Measurements from ENCODE around the gene ERLIN1. TPM values are rescaled to one million over a fixed set of nuclear protein-coding genes. Genes with fewer than 3 reads are reported as not detected.

ERLIN1 gene
- total RNA-seq, 1 donor from 2014 or later, result 36.6 TPM

- Mint-ChIP-seq H3K36me3 (ENCODE audit: low read depth) (no peaks in the 10 kb centered on the region), H3K4me1 (no peaks in the 10 kb centered on the region), H3K4me3 (no peak overlapping the region), H3K27ac (ENCODE audit: unreplicated experiment) (peak overlapping the region; percentile 15), H3K27me3 (ENCODE audit: low read depth) (no peaks in the 10 kb centered on the region), H3K9me3 (no peaks in the 10 kb centered on the region)
- DNase-seq (ENCODE audit: low read depth, low spot score), result no peak
- TF ChIP-seq CTCF (conservative IDR thresholded peaks at IDR 0.05), result no peak
Observed at GRCh38 chr10:100114460-100114859, 71.4 kb downstream of the ERLIN1 start.

GRCh38 chr10:100109670-100110069 lies 76.2 kb downstream of the ERLIN1 start:
- TF ChIP-seq CTCF (conservative IDR thresholded peaks at IDR 0.05), result no peak
- Mint-ChIP-seq H3K4me3 (no peak overlapping the region), H3K4me1 (no peaks in the 10 kb centered on the region), H3K36me3 (ENCODE audit: low read depth) (no peaks in the 10 kb centered on the region), H3K27me3 (ENCODE audit: low read depth) (peaks cover 7% of the 10 kb centered on the region), H3K27ac (ENCODE audit: unreplicated experiment) (no peak overlapping the region), H3K9me3 (no peaks in the 10 kb centered on the region)
- no peak for DNase-seq (ENCODE audit: low read depth, low spot score)

GRCh38 chr10:100106865-100107264 lies 79.0 kb downstream of the ERLIN1 start:
- Mint-ChIP-seq H3K4me1 (no peaks in the 10 kb centered on the region), H3K27me3 (ENCODE audit: low read depth) (peaks cover 21% of the 10 kb centered on the region), H3K36me3 (ENCODE audit: low read depth) (no peaks in the 10 kb centered on the region), H3K9me3 (peaks cover 3% of the 10 kb centered on the region), H3K27ac (ENCODE audit: unreplicated experiment) (no peak overlapping the region), H3K4me3 (no peak overlapping the region)
- TF ChIP-seq CTCF (conservative IDR thresholded peaks at IDR 0.05), result no peak
- no peak for DNase-seq (ENCODE audit: low read depth, low spot score)

- no peak overlapping the region for H3K4me3 Mint-ChIP-seq
- no peak for TF ChIP-seq CTCF (conservative IDR thresholded peaks at IDR 0.05)
- H3K27ac Mint-ChIP-seq (ENCODE audit: unreplicated experiment), result no peak overlapping the region
- H3K9me3 Mint-ChIP-seq, result peaks cover 6% of the 10 kb centered on the region
- H3K36me3 Mint-ChIP-seq (ENCODE audit: low read depth), result no peaks in the 10 kb centered on the region
- peaks cover 33% of the 10 kb centered on the region for H3K27me3 Mint-ChIP-seq (ENCODE audit: low read depth)
- H3K4me1 Mint-ChIP-seq, result no peaks in the 10 kb centered on the region
- no peak for DNase-seq (ENCODE audit: low read depth, low spot score)
Observed at GRCh38 chr10:100104300-100104699, 81.5 kb downstream of the ERLIN1 start.

GRCh38 chr10:100103581-100103980 lies 82.2 kb downstream of the ERLIN1 start:
- Mint-ChIP-seq H3K4me1 (no peaks in the 10 kb centered on the region), H3K4me3 (no peak overlapping the region), H3K27me3 (ENCODE audit: low read depth) (peaks cover 33% of the 10 kb centered on the region), H3K27ac (ENCODE audit: unreplicated experiment) (no peak overlapping the region), H3K36me3 (ENCODE audit: low read depth) (no peaks in the 10 kb centered on the region), H3K9me3 (peaks cover 6% of the 10 kb centered on the region)
- no peak for TF ChIP-seq CTCF (conservative IDR thresholded peaks at IDR 0.05)
- DNase-seq (ENCODE audit: low read depth, low spot score), result no peak
